Effector memory CD4-positive, alpha-beta T cell (primary cell): ENCODE results near the gene PLCB1.
"Not testable (repeated sequence)": the region's sequence is repeated elsewhere in the genome, so short reads cannot be mapped to it uniquely, and the experiment has no call there.

Experiments
- DNase-seq, 3 donors: peaks; one replicate each; pipeline ENCODE4 v3.0.0-alpha.2; 2020
- H3K27ac ChIP-seq: 2 replicates; pipeline ENCODE4 v1.7.0; 2013; ENCODE audit warnings: mild to moderate bottlenecking, low read length, moderate library complexity; ENCODE audit not compliant: insufficient read depth, poor library complexity, severe bottlenecking
- H3K27me3 ChIP-seq: replicated peaks from 2 replicates; pipeline ENCODE4 v1.7.0; 2013; ENCODE audit warnings: mild to moderate bottlenecking, low read length; ENCODE audit not compliant: insufficient read depth, control insufficient read depth, poor library complexity, severe bottlenecking
- H3K36me3 ChIP-seq: 2 replicates; pipeline ENCODE4 v1.7.0; 2013; ENCODE audit warnings: mild to moderate bottlenecking, low read length, moderate library complexity; ENCODE audit not compliant: control insufficient read depth, insufficient read depth
- H3K4me1 ChIP-seq: 2 replicates; pipeline ENCODE4 v1.7.0; 2013; ENCODE audit warnings: low read length, mild to moderate bottlenecking; ENCODE audit not compliant: control insufficient read depth, insufficient read depth, poor library complexity, severe bottlenecking
- H3K4me3 ChIP-seq: 2 replicates; pipeline ENCODE4 v1.7.0; 2013; ENCODE audit warnings: low read length, low read depth, mild to moderate bottlenecking; ENCODE audit not compliant: insufficient read depth, poor library complexity, severe bottlenecking
- H3K9me3 ChIP-seq: 2 replicates; pipeline ENCODE4 v1.7.0; 2013; ENCODE audit warnings: mild to moderate bottlenecking, low read length, moderate library complexity; ENCODE audit not compliant: control insufficient read depth
- total RNA-seq, 3 donors: gene quantifications; one replicate each; lab custom pipeline; 2026; lab: John Stamatoyannopoulos, UW

PLCB1 gene
- total RNA-seq, result 22.3 to 45.5 (median 33.3) reads per million in 3 donors

DNA sequence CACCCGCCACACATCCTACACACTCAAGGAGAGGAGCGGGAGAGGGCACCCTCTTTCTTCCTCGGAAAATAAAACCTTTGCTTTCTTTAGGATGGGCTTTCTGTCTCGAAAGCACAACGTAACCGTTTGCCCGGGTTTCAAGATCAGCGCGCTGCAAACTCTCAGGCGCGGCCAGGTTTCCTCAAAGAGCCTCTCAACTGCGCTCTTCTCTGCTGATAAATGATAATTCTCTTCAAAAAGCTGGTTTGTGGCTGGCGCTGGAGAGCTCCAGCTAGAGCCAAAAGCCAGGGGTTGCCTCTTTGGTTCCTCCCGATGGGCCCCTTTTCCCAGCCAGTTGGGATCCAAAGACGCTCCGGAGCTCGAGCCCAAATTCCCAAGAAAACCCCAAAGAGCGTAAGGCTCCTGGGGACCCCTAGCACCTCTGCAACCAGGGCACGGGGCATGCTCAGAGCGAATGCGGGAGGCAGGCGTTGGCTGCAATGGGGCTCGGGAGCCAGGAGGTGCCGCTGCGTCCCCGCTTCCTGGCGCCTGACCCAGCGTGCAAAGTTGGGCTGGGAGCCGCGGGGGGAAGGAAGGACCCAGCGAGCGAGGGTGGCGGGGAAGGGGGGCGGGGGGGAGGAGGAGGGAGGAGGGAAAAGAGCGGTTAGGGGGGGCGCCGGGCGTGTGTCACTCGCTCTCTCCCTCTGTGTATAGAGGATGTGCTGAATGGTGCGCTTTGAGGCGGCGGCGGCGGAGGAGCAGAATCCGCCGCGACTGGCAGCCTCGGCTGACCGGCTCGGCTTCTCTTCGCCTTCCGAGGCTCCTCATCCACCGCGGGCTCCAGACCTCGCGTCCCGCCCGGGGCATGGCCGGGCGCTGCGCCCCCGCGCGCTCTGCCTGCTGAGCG, at the start of gene PLCB1:
TSS of gene PLCB1 (plus strand) at position 669 of the 886 bp plus-strand sequence. CDS start 386 bp downstream, outside the sequence.
- H3K4me1 ChIP-seq, result peaks cover 2% of the 10 kb centered on the region
- DNase-seq, result peak; percentile 73 to 79 (median 77)
- peak within 1 kb of the TSS; percentile 22 for H3K27ac ChIP-seq
- peak within 1 kb of the TSS; percentile 58 for H3K4me3 ChIP-seq
- no peaks in the 10 kb centered on the region for H3K27me3 ChIP-seq
- no peaks in the 10 kb centered on the region for H3K36me3 ChIP-seq
- no peaks in the 10 kb centered on the region for H3K9me3 ChIP-seq

DNA sequence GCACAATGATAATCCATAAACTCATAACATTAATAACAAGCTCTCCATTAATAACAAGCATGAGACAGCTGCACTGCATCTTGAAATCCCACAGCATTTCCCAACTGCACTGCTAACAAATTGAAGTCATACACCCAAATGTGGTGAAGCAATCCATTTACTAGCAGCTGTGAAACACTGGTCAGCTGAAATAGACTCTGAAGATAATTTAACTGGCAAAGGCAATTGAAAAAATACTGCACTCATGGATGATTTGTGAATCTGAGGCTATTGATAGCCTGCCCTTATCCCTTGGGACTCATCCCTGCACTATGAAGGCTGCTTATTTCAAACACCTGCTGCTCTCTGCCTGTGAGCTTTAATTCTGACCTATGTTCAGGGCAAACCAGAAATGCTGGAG, 49.1 kb upstream of the PLCB1 start:
- no peak for DNase-seq
- H3K9me3 ChIP-seq, result no peaks in the 10 kb centered on the region
- H3K4me1 ChIP-seq, result no peaks in the 10 kb centered on the region

DNA sequence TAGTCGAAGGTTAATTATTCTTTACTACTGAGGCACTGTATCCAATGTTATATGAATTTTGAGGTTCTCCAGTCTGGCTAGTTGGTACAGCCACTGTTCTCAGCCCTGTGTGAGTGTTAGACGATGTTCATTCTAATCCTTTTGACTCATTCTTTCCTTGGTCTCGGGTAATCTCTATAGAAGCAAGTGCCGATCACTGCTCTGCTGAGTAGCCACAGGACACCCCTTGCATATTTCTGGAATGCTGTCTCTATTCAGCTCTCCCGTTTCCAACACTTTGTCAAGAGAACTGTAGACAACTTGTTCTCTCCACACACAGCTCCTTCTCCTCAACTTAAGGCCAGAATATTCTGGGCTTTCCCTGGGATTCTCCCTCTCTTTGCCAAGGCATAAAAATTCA, 42.4 kb upstream of the PLCB1 start:
- Histone ChIP-seq H3K27me3 (no peaks in the 10 kb centered on the region), H3K4me1 (no peaks in the 10 kb centered on the region), H3K27ac (no peak overlapping the region), H3K36me3 (no peaks in the 10 kb centered on the region), H3K9me3 (no peaks in the 10 kb centered on the region), H3K4me3 (no peak overlapping the region)
- no peak for DNase-seq

More for the DNA sequence above, 49.1 kb upstream of the PLCB1 start:
- Histone ChIP-seq H3K36me3 (no peaks in the 10 kb centered on the region), H3K27me3 (no peaks in the 10 kb centered on the region), H3K27ac (no peak overlapping the region), H3K4me3 (no peak overlapping the region)

DNA sequence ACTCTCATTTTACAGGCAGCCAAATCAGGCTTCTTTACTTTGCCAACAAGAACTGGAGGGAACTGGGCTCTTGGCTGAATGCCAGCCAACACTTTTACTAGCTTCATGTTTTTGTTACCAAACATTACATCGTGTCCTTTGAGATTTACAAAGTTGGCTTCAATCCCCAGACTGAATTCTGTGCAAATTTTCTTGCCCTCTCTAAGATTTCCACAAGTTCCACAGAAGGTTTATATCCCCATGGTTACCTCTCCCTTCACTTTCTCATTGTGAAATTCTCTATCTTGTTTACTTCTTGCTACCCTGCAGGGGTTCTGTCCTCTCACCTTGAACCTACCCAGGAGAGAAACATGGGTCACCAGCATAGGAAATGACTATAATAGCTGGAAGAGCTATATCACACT, 37.6 kb upstream of the PLCB1 start:
- no peak for DNase-seq
- Histone ChIP-seq H3K4me3 (no peak overlapping the region), H3K36me3 (no peaks in the 10 kb centered on the region), H3K27me3 (no peaks in the 10 kb centered on the region), H3K27ac (no peak overlapping the region), H3K9me3 (no peaks in the 10 kb centered on the region), H3K4me1 (no peaks in the 10 kb centered on the region)

DNA sequence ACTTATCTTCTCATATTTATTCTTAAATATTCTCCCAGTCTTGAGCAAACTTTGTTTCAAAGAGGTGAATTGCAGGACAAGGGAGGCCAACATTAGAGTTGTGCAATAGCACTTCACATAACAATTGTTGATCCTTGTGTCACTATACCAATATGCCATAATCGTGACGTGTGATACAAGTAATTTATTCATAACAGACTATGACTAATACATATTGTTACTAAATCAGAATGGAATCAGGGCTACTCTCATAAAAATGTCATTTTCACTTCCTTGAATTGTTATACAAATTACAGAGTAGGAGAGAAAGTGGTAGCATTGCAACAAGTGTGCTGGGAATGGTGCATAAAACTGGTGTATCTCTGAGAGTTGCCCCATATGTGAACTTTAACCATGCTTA, 37.2 kb upstream of the PLCB1 start:
- H3K27me3 ChIP-seq, result no peaks in the 10 kb centered on the region
- no peak for DNase-seq
- no peaks in the 10 kb centered on the region for H3K4me1 ChIP-seq
- H3K27ac ChIP-seq, result no peak overlapping the region
- H3K4me3 ChIP-seq, result no peak overlapping the region
- H3K9me3 ChIP-seq, result no peaks in the 10 kb centered on the region
- no peaks in the 10 kb centered on the region for H3K36me3 ChIP-seq

DNA sequence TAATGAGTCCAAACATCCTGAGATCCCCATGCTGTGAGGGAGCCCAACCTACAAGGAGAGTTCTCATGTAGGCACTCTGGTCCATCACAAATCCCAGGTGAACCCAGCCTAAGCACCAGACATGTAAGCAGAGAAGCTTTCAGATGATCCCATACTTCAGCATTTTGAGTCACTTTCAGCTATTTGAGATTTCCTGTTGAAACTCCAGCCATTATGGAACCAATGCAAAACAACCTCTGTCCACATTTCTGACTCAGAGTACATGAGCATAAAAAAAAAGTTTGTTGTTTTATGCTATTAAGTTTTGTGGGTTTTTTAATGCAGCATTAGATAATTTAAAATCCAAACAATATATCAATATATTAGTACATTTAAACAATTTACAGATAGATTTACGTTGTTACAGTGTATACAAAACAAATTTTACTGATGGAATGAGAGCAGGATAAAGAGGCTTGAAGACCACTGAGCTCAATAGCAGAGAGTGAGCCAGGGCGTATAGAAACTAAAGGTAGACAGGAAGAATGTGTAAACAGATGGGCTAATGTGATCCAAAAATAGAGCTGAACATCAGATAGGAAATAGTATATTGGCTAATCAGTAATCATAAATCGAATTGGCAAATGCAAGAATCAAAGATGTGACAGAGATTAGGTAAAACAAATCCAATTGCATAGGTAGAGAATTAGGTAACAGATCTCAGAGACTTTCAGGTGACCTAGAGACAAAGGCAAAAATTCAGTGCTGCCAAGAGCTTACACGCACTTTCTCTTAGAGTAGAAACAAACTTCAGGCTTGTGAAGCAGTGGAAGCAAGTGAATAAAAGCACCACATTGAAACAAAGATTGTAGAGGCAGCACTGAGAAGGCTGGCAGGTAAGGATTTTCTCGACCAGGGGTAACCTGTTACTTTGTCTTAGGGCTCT, 36.2 kb upstream of the PLCB1 start:
- H3K4me1 ChIP-seq, result no peaks in the 10 kb centered on the region
- H3K9me3 ChIP-seq, result no peaks in the 10 kb centered on the region
- no peak overlapping the region for H3K4me3 ChIP-seq
- H3K36me3 ChIP-seq, result no peaks in the 10 kb centered on the region
- H3K27me3 ChIP-seq, result no peaks in the 10 kb centered on the region
- H3K27ac ChIP-seq, result no peak overlapping the region
- no peak for DNase-seq

DNA sequence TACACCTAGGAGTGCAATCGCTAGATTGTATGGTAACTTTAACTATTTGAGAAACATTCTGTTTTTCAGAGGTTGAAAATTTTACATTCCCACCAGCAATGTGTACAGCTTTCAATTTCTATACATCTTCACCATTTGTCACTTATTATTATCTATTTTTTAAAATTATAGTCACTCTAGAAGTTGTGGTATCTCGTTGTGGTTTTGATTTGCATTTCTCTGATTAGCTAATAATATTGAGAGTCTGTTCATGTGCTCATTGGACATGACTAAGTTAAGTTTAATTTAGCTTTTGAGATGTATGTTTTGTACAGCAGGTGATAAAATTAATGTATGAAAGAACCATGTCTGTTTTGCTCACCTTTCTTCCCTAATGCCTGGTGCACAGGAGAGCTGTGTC, 34.8 kb upstream of the PLCB1 start:
- H3K27ac ChIP-seq, result no peak overlapping the region
- H3K9me3 ChIP-seq, result no peaks in the 10 kb centered on the region
- DNase-seq, result no peak
- H3K27me3 ChIP-seq, result no peaks in the 10 kb centered on the region
- H3K4me3 ChIP-seq, result no peak overlapping the region
- H3K4me1 ChIP-seq, result no peaks in the 10 kb centered on the region
- no peaks in the 10 kb centered on the region for H3K36me3 ChIP-seq

DNA sequence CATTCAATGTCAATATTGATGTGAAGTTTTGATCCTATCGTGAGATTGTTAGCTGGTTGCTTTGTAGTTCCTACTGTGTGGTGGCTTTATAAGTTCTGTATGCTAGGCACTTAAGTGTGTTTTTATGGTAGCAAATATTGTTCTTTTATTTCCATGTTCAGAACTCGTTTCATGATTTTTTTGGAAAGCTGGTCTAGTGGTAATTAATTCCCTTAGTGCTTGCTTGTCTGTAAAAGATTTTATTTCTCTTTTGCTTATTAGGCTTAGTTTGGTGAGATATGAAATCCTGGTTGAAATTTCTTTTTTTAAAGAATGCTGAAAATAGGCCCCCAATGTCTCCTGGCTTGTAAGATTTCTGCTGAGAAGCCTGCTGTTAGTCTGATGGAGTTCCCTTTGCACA, 27.8 kb upstream of the PLCB1 start:
- Histone ChIP-seq H3K27me3 (no peaks in the 10 kb centered on the region), H3K27ac (no peak overlapping the region), H3K36me3 (no peaks in the 10 kb centered on the region), H3K9me3 (peaks cover 3% of the 10 kb centered on the region), H3K4me3 (no peak overlapping the region), H3K4me1 (no peaks in the 10 kb centered on the region)
- no peak for DNase-seq

DNA sequence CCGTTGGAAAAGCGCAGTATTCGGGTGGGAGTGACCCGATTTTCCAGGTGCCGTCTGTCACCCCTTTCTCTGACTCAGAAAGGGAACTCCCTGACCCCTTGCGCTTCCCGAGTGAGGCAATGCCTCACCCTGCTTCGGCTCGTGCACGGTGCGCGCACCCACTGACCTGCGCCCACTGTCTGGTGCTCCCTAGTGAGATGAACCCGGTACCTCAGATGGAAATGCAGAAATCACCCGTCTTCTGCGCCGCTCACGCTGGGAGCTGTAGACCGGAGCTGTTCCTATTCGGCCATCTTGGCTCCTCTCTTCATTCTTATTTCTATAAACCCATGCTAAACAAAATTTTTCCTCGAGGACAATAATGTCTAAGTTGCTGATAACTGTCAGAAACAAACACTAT, 17.5 kb upstream of the PLCB1 start:
- not testable (repeated sequence) for H3K36me3 ChIP-seq, H3K27me3 ChIP-seq, H3K9me3 ChIP-seq, H3K27ac ChIP-seq, H3K4me3 ChIP-seq, DNase-seq, H3K4me1 ChIP-seq

DNA sequence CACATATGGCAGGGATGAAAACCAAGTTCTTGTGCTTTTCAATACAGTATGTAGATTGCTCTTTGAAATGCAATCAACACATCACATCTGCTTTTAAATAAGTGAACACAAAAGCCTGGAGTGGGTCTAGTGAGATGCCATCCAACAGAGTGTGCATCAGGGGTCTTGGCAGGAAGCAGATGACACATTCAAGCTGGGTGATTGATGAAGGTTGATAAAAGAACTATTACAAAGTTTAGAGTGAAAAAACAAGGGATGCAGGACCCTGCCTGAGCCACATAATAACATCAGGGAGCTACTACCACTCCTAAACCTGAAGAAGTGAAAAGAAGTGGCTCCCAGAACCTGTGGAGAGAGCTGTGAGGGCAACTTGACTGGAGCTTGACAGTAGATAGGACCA, 16.6 kb upstream of the PLCB1 start:
- no peaks in the 10 kb centered on the region for H3K27me3 ChIP-seq

More for the DNA sequence above, 16.6 kb upstream of the PLCB1 start:
- Histone ChIP-seq H3K4me3 (no peak overlapping the region), H3K36me3 (no peaks in the 10 kb centered on the region), H3K27ac (no peak overlapping the region), H3K9me3 (no peaks in the 10 kb centered on the region), H3K4me1 (no peaks in the 10 kb centered on the region)
- DNase-seq, result no peak
